ENCODE data around the gene XRN1.
"Not testable (repeated sequence)": the region's sequence is repeated elsewhere in the genome, so short reads cannot be mapped to it uniquely, and the experiment has no call there.

- TF ChIP-seq POLR2A, CTCF, POLR2AphosphoS5 (IDR thresholded peaks at IDR 0.05): not testable (repeated sequence)
Measured at GRCh38 chr3:142363433-142363832, 84.4 kb downstream of the XRN1 start.

Measured in prostate gland (tissue), 2 donors.